ENCODE data around the gene SRPRA.
"Not testable (repeated sequence)": the region's sequence is repeated elsewhere in the genome, so short reads cannot be mapped to it uniquely, and the experiment has no call there.

The SRPRA gene

GRCh38 chr11:126268708-126269579 lies at the start of gene SRPRA, which contains the start of gene FOXRED1:
Gene SRPRA (minus strand): TSS chr11:126268895. CDS start chr11:126268804, 91 bp downstream.
Gene FOXRED1 (plus strand): TSS chr11:126269154. CDS start chr11:126269207, 53 bp downstream.
- in situ Hi-C loops (cut with HindIII; ENCODE audit: low pct_unique_long_range_greater_than_20kb, low sequenced_read_pairs): no loop called here
- no peak for TF ChIP-seq JUND (IDR thresholded peaks at IDR 0.05; ENCODE audit: low read depth)
- DNase-seq (ENCODE audit: low read depth in 1 of 2, low spot score in 1 of 2): peak; percentile 100

GRCh38 chr11:126317756-126318573 lies 49.3 kb upstream of the SRPRA start:
- TF ChIP-seq JUND (IDR thresholded peaks at IDR 0.05; ENCODE audit: low read depth): no peak
- no peak for DNase-seq (ENCODE audit: low read depth in 1 of 2, low spot score in 1 of 2)

GRCh38 chr11:126317432-126317755 lies 48.7 kb upstream of the SRPRA start:
- in situ Hi-C loops (cut with HindIII; ENCODE audit: low pct_unique_long_range_greater_than_20kb, low sequenced_read_pairs): no loop called here
- no peak for DNase-seq (ENCODE audit: low read depth in 1 of 2, low spot score in 1 of 2)
- TF ChIP-seq JUND (IDR thresholded peaks at IDR 0.05; ENCODE audit: low read depth): no peak

More at GRCh38 chr11:126317756-126318573, 49.3 kb upstream of the SRPRA start:
- in situ Hi-C loops (cut with HindIII; ENCODE audit: low pct_unique_long_range_greater_than_20kb, low sequenced_read_pairs): no loop called here

- in situ Hi-C loops (cut with HindIII; ENCODE audit: low pct_unique_long_range_greater_than_20kb, low sequenced_read_pairs): no loop called here
- no peak for TF ChIP-seq JUND (IDR thresholded peaks at IDR 0.05; ENCODE audit: low read depth)
Measured at GRCh38 chr11:126313826-126314225, 45.1 kb upstream of the SRPRA start.

GRCh38 chr11:126312961-126313360 lies 44.3 kb upstream of the SRPRA start:
- DNase-seq (ENCODE audit: low read depth in 1 of 2, low spot score in 1 of 2): no peak
- in situ Hi-C loops (cut with HindIII; ENCODE audit: low pct_unique_long_range_greater_than_20kb, low sequenced_read_pairs): no loop called here
- TF ChIP-seq JUND (IDR thresholded peaks at IDR 0.05; ENCODE audit: low read depth): no peak

More at GRCh38 chr11:126313826-126314225, 45.1 kb upstream of the SRPRA start:
- DNase-seq (ENCODE audit: low read depth in 1 of 2, low spot score in 1 of 2): no peak

GRCh38 chr11:126311401-126312291 lies 43.0 kb upstream of the SRPRA start:
- TF ChIP-seq JUND (IDR thresholded peaks at IDR 0.05; ENCODE audit: low read depth): no peak

GRCh38 chr11:126310992-126311310 lies 42.3 kb upstream of the SRPRA start:
- no peak for DNase-seq (ENCODE audit: low read depth in 1 of 2, low spot score in 1 of 2)
- in situ Hi-C loops (cut with HindIII; ENCODE audit: low pct_unique_long_range_greater_than_20kb, low sequenced_read_pairs): no loop called here
- no peak for TF ChIP-seq JUND (IDR thresholded peaks at IDR 0.05; ENCODE audit: low read depth)

More at GRCh38 chr11:126311401-126312291, 43.0 kb upstream of the SRPRA start:
- DNase-seq (ENCODE audit: low read depth in 1 of 2, low spot score in 1 of 2): no peak
- in situ Hi-C loops (cut with HindIII; ENCODE audit: low pct_unique_long_range_greater_than_20kb, low sequenced_read_pairs): no loop called here

- DNase-seq (ENCODE audit: low read depth in 1 of 2, low spot score in 1 of 2): peak; percentile 83 to 88
- in situ Hi-C loops (cut with HindIII; ENCODE audit: low pct_unique_long_range_greater_than_20kb, low sequenced_read_pairs): no loop called here
- TF ChIP-seq JUND (IDR thresholded peaks at IDR 0.05; ENCODE audit: low read depth): no peak
Measured at GRCh38 chr11:126310200-126310991, 41.7 kb upstream of the SRPRA start.

- in situ Hi-C loops (cut with HindIII; ENCODE audit: low pct_unique_long_range_greater_than_20kb, low sequenced_read_pairs); DNase-seq (ENCODE audit: low read depth in 1 of 2, low spot score in 1 of 2): not testable (repeated sequence)
Measured at GRCh38 chr11:126308771-126309170, 40.1 kb upstream of the SRPRA start.

- in situ Hi-C loops (cut with HindIII; ENCODE audit: low pct_unique_long_range_greater_than_20kb, low sequenced_read_pairs): no loop called here
- TF ChIP-seq JUND (IDR thresholded peaks at IDR 0.05; ENCODE audit: low read depth): no peak
- no peak for DNase-seq (ENCODE audit: low read depth in 1 of 2, low spot score in 1 of 2)
Measured at GRCh38 chr11:126308271-126308671, 39.6 kb upstream of the SRPRA start.

- in situ Hi-C loops (cut with HindIII; ENCODE audit: low pct_unique_long_range_greater_than_20kb, low sequenced_read_pairs): no loop called here
- peak in 1 of 2 experiments; percentile 69 for DNase-seq (ENCODE audit: low read depth in 1 of 2, low spot score in 1 of 2)
- no peak for TF ChIP-seq JUND (IDR thresholded peaks at IDR 0.05; ENCODE audit: low read depth)
Measured at GRCh38 chr11:126307706-126308105, 39.0 kb upstream of the SRPRA start.
